HG02840 (cell line): ENCODE data around the gene WFDC10A.
"Not testable (repeated sequence)": the region's sequence is repeated elsewhere in the genome, so short reads cannot be mapped to it uniquely, and the experiment has no call there.

Source experiments
- ATAC-seq: cut with Tn5 transposase; IDR thresholded peaks from one replicate; pipeline ENCODE4 v1.9.1; 2021; ENCODE audit warnings: mild to moderate bottlenecking, moderate library complexity, moderate number of reproducible peaks; ENCODE audit not compliant: unreplicated experiment, low FRiP score

WFDC10A gene

GRCh38 chr20:45646875-45647274 lies 17.3 kb downstream of the WFDC10A start:
- ATAC-seq = no peak

GRCh38 chr20:45647441-45648050 lies 18.0 kb downstream of the WFDC10A start:
- ATAC-seq = no peak

GRCh38 chr20:45649312-45649863 lies 19.8 kb downstream of the WFDC10A start:
- no peak for ATAC-seq

DNA sequence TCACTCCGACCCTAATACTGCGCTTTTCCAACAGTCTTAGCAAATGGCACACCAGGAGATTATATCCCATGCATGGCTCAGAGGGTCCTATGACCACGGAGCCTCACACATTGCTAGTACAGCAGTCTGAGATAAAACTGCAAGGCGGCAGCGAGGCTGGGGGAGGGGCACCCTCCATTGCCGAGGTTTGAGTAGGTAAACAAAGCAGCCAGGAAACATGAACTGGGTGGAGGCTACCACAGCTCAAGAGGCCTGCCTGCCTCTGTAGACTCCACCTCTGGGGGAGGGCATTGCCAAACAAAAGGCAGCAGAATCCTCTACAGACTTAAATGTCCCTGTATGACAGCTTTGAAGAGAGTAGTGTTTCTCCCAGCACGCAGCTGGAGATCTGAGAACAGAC lies 22.2 kb downstream of the WFDC10A start:
- not testable (repeated sequence) for ATAC-seq

DNA sequence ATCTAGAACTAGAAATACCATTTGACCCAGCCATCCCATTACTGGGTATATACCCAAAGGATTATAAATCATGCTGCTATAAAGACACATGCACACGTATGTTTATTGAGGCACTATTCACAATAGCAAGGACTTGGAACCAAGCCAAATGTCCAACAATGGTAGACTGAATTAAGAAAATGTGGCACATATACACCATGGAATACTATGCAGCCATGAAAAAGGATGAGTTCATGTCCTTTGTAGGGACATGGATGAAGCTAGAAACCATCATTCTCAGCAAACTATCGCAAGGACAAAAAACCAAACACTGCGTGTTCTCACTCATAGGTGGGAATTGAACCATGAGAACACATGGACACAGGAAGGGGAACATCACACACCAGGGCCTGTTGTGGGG lies 27.5 kb downstream of the WFDC10A start:
- not testable (repeated sequence) for ATAC-seq

- no peak for ATAC-seq
Measured at GRCh38 chr20:45670139-45670538, 40.6 kb downstream of the WFDC10A start, which contains the start of gene WFDC11. WFDC11 (minus strand) TSS chr20:45670239; CDS start chr20:45650600, 19,639 bp downstream.

DNA sequence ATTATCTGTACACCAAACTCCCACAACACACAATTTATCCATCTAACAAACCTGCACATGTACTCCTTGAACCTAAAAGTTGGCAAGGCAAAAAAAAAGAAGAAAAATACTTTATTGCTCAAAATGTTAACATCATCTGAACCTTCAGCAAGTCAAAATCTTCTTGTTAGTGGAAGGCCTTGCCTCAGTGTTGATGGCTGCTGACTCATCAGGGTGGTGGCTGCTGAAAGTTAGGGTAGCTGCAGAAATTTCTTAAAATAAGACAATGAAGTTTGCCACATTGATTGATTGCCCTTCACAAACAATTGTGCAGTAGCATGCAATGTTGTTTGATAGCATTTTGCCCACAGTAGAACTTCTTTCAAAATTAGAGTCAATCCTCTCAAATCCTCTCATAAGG lies 43.2 kb downstream of the WFDC10A start:
- ATAC-seq = no peak

DNA sequence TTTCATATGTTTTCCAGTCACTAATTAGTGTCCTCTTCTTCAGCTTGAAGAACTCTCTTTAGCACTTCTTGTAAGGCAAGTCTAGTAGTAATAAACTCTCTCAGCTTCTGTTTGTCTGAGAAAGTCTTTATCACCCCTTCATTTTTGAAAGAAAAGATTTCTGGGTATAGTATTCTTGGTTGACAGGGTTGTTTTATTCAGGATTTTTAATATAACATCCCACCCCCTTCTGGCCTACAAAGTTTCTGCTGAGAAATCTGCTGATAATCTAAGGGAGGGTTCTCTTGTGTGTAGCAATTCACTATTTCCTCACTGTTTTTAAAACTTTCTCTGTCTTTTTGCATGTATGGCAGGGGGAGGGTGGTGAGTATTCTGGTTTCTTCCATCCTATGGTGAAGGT lies 50.1 kb downstream of the WFDC10A start:
- no peak for ATAC-seq
